K562 treated with DMSO at 1 percent for 48 hours (cell line): ENCODE results near the gene FRY. TPM values are rescaled to one million over a fixed set of nuclear protein-coding genes. Genes with fewer than 3 reads are reported as not detected.

Source experiments
- total RNA-seq: library from RNA; unstranded; fragments of 300-600 nt; gene quantifications from 2 replicates; pipeline ENCODE4 v1.2.3, GENCODE V29; 2022; ENCODE audit warnings: low replicate concordance; ENCODE audit errors: extremely low read depth

FRY gene
- total RNA-seq, result not detected in 2 replicates

GRCh38 chr13:32031025-32031814 lies at the start of gene FRY:
Gene FRY, plus strand, starts transcription at chr13:32031774. Its CDS starts 22 bp downstream, at chr13:32031796.

GRCh38 chr13:32315238-32316027 lies 283.9 kb downstream of the FRY start, which contains the start of the genes BRCA2 and ZAR1L:
Gene BRCA2, plus strand, starts transcription at chr13:32315508. Its CDS starts 953 bp downstream, at chr13:32316461.
Gene ZAR1L, minus strand, starts transcription at chr13:32315363. Its CDS starts 3,438 bp downstream, at chr13:32311925.

